Middle frontal gyrus (tissue), 1 donor: ENCODE measurements around the gene ANKRD13D.
"Not testable (repeated sequence)": the region's sequence is repeated elsewhere in the genome, so short reads cannot be mapped to it uniquely, and the experiment has no call there.

ENCODE experiments used
- DNase-seq: peaks from one replicate; pipeline ENCODE4 v3.0.0-alpha.2; 2015; ENCODE audit warnings: low spot score; ENCODE audit errors: extremely low spot score

Gene ANKRD13D

DNA sequence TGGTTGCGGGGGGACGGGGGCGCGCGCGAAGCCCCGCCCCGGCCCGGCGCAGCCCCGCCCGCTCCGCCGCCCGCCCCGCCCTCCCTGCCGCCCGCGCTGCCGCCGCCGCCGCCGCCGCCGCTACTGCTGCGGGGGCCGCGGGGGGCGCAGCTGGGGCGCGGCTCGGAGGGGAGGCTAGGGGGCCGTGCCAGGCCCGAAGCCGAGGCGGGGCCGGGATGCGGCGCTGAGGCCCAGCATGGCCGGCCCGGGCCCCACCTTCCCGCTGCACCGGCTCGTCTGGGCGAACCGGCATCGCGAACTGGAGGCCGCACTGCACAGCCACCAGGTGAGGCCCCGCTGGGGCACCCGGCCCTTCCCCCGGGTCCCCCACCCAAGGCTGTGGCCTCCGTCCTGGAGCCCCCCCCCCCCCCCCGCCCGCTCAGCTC lies at the start of gene ANKRD13D:
Gene ANKRD13D, plus strand, starts transcription at position 78 of the 425 bp plus-strand sequence. Its CDS starts 158 bp downstream, at position 236.
- no peak for DNase-seq

GRCh38 chr11:67239783-67240575 lies 49.1 kb upstream of the ANKRD13D start:
- DNase-seq = peak; percentile 87

DNA sequence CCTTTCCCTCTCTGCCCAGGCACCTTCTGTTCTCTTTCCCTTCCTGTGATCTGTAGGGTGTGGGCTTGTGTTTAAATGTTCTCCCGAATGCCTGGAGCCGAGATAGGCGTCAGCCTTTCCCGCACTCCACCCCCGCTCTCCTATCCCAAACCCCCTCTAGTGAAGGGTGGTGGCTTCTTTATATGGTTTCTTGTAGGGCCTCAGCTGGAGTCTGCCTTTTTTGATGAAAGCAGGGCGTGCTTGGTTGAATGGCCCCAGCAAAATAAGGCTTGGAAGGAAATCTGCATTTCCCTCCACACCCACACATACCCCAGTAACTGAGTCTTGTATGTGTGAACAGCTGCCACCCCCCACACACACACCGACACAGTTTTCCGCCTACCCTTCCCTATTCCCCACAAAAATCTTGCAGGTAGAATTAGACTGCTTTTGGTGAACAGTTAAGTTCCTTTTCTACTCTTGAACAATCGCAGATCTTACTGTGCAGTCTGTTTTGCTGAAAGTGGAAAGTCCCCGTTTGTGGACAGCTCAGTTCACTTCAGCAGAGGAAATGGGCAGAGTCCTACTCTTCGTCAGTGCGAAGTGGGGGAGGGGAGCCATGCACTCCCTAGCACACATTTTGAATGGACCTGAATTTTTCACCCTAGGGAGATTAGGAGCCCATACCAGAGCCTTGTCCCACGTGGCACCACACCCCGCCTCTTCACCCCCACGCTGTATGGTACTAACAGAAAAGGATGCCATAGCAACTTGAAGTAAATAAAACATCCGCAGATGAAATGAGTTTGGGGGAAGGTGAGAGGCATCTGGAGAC lies 48.3 kb upstream of the ANKRD13D start:
- DNase-seq = no peak

- no peak for DNase-seq
These were observed 46.6 kb upstream of the ANKRD13D start for GRCh38 chr11:67242548-67242947.

DNA sequence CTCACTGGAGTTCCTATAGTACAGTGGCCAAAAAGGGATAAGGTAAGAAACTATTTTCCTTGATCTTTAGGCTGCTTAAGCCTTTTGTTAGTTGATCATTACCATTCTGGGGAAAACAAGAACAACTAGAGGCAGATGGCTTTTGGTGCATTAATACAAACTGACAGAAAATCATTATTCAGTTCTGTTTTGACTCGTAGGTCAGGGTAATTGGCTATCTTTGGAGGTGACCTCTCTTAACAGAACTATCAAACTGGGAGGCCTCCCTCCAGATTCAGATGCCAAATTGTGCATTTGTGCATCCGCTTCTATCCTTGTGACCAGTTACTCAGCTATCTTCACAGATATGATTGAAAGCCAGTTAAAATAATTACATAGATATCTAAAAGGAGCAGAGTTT lies 46.1 kb upstream of the ANKRD13D start:
- DNase-seq = no peak

DNA sequence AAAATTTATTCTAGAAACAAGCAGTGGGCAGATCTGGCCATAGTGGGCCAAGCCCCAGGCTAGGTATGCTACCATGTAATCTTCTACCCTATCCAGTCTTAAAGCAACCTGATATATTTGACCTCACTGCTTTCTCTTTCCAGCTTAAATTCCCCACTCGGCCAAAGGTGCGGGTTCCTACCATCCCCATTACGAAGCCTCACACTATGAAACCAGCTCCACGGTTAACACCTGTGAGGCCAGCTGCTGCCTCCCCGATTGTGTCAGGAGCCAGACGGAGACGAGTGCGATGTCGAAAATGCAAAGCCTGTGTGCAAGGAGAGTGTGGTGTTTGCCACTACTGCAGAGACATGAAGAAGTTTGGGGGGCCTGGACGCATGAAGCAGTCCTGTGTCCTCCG lies 44.1 kb upstream of the ANKRD13D start:
- DNase-seq = no peak

DNA sequence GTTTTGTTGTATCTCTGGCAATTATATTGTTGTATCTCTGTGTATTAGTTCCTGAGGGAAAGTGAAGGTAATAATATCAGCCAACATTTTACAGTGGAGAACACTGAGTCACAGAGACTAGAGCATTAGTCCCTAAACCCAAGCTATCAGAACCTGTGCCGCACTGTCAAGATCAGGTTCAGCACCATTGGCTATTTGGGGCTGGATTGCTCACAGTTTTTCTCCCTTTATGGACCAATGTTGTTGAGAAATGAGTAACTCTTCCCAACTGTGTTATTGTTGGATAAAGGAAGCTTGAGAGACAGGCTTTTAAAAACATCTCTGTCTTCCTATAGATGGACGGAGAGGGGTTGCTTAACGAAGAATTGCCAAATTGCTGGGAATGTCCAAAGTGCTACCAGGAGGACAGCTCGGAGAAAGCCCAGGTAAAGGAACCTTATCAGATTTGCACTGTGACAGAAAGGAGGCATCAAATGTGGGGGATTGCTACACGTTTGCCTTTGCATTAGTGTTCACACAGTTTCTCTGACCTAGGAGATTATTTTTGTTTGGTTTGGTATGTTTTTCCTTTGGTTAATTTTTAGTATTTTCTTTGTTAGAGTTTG lies 41.1 kb upstream of the ANKRD13D start:
- DNase-seq = no peak

DNA sequence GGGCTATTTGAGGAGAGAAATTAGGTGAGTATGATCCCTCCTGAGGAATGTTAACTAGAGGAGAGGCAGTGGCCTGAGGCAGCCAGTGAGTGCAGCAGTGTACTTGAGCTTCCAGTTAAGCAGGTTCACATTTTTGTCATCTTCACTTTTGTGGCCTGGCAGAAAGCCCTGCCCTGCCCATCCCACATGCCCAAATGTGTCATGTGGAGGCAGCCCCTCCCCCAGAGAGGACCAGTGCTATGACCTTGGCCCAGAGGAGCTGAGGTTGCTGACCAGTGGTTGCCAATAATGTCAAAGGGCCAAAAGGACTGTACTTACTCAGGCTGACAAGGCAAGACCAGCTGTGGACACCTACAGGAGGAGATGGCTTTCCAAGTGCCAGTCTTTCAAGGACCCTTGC lies 40.5 kb upstream of the ANKRD13D start:
- no peak for DNase-seq

GRCh38 chr11:67250059-67251043 lies 38.8 kb upstream of the ANKRD13D start:
- no peak for DNase-seq

GRCh38 chr11:67251841-67252240 lies 37.3 kb upstream of the ANKRD13D start:
- no peak for DNase-seq

GRCh38 chr11:67252831-67253239 lies 36.3 kb upstream of the ANKRD13D start:
- no peak for DNase-seq

- no peak for DNase-seq
These were observed 35.1 kb upstream of the ANKRD13D start for GRCh38 chr11:67253872-67254624.

GRCh38 chr11:67254798-67255197 lies 34.3 kb upstream of the ANKRD13D start:
- no peak for DNase-seq

- no peak for DNase-seq
These were observed 33.8 kb upstream of the ANKRD13D start for GRCh38 chr11:67255353-67255752.

DNA sequence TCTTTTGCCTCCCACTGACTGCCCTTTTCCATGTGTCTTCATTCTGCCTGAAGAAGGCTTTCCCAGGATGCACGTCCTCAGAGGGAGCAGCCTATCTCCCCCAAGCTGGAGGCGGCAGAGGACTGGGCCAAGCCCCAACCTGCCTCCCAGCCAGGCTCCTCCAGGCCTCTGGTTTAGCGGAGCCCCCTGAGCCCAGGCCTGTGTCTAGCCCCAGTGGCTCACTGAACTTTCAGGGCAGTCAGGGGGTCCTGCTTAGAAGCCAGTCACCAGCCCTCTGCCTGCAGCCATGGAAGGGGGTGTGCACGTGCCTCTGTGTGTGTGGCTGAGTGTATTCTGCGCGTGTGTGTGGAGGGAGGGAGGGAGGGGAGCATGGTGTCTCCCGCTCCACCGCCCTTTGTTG lies 33.2 kb upstream of the ANKRD13D start:
- DNase-seq = no peak

GRCh38 chr11:67256477-67257135 lies 32.5 kb upstream of the ANKRD13D start:
- DNase-seq = no peak

- DNase-seq = no peak
These were observed 28.7 kb upstream of the ANKRD13D start for GRCh38 chr11:67260406-67260805.

- DNase-seq = not testable (repeated sequence)
These were observed 28.0 kb upstream of the ANKRD13D start for GRCh38 chr11:67260885-67261639.

DNA sequence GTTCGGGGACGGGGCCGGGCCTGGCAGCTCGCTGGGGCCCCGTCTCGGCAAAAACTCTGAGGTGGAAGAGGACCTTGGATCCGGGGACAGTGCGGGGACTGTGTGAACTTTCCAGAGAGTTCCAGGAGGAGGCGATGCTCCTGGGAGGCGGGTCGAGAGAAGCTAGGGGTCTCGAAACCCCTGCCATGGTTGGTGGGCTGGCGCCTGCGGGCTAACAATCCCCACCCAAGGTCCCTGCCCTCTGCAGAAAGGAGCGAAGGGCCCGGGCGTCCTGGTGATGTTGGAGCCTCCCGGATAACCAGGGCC lies 27.5 kb upstream of the ANKRD13D start:
- DNase-seq = no peak
